Measurements from ENCODE around the gene PPP1R3E. TPM values are rescaled to one million over a fixed set of nuclear protein-coding genes. Genes with fewer than 3 reads are reported as not detected.

Gene PPP1R3E
- total and polyA plus RNA-seq, 2 of the 13 experiments (the other 11 are each of a cell fraction or from before 2014, with no cell fraction given) = 16.5 to 26.5 TPM

DNA sequence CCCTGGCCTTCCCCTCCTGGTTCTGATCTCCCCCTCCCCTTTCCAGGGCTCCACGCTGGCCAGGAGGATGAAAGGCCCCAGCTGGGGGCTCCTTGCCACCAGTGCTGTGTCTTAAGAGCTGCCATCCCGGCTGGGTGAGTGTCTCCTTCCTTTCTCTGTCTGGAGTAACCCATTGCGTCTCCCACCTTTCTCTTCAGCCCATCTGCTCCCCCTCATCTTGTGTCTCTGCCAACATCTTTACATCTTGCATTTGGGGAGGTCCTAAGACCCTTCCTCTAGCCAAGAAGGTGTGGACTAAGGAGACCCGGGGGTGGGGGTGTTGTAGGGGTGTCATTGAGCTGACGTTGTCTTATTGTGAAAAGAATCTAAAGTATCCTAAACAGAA, 4.5 kb upstream of the PPP1R3E start (continued):
- TF ChIP-seq, protein P1, sequence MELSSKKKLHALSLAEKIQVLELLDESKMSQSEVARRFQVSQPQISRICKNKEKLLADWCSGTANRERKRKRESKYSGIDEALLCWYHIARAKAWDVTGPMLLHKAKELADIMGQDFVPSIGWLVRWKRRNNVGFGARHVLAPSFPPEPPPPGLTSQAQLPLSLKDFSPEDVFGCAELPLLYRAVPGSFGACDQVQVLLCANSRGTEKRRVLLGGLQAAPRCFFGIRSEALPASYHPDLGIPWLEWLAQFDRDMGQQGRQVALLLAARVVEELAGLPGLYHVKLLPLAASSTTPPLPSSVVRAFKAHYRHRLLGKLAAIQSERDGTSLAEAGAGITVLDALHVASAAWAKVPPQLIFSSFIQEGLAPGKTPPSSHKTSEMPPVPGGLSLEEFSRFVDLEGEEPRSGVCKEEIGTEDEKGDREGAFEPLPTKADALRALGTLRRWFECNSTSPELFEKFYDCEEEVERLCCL (CRISPR knock-in tag; IDR thresholded peaks at IDR 0.05; ENCODE audit: borderline replicate concordance) = no peak
- TF ChIP-seq, protein P2, sequence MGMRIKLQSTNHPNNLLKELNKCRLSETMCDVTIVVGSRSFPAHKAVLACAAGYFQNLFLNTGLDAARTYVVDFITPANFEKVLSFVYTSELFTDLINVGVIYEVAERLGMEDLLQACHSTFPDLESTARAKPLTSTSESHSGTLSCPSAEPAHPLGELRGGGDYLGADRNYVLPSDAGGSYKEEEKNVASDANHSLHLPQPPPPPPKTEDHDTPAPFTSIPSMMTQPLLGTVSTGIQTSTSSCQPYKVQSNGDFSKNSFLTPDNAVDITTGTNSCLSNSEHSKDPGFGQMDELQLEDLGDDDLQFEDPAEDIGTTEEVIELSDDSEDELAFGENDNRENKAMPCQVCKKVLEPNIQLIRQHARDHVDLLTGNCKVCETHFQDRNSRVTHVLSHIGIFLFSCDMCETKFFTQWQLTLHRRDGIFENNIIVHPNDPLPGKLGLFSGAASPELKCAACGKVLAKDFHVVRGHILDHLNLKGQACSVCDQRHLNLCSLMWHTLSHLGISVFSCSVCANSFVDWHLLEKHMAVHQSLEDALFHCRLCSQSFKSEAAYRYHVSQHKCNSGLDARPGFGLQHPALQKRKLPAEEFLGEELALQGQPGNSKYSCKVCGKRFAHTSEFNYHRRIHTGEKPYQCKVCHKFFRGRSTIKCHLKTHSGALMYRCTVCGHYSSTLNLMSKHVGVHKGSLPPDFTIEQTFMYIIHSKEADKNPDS (CRISPR knock-in tag; IDR thresholded peaks at IDR 0.05) = no peak
- TF ChIP-seq FOXK2 (IDR thresholded peaks at IDR 0.05) (no peak), ZNF776 (CRISPR knock-in tag; IDR thresholded peaks at IDR 0.05) (no peak), ZBTB20 (CRISPR knock-in tag; IDR thresholded peaks at IDR 0.05; ENCODE audit: borderline replicate concordance, low read depth) (no peak), ZNF101 (CRISPR knock-in tag; IDR thresholded peaks at IDR 0.05; ENCODE audit: borderline replicate concordance, low read depth) (0 out of 2 replicates have a peak, but pooled peaks have one; percentile 0), NR2F2 (IDR thresholded peaks at IDR 0.05; ENCODE audit: borderline replicate concordance, low read depth) (no peak), RBFOX2 (IDR thresholded peaks at IDR 0.05; ENCODE audit: low read depth, low read length) (no peak), ZEB1 (IDR thresholded peaks at IDR 0.05; ENCODE audit: insufficient replicate concordance, low read depth) (no peak), SOX13 (IDR thresholded peaks at IDR 0.05) (no peak), SOX13 (CRISPR knock-in tag; conservative IDR thresholded peaks at IDR 0.05 in 1 of 2, IDR thresholded peaks at IDR 0.05 in 1 of 2) (no peak), ZNF556 (CRISPR knock-in tag; IDR thresholded peaks at IDR 0.05; ENCODE audit: borderline replicate concordance) (no peak), ZNF235 (CRISPR knock-in tag; IDR thresholded peaks at IDR 0.05; ENCODE audit: borderline replicate concordance) (no peak)
- TF ChIP-seq, protein P3, sequence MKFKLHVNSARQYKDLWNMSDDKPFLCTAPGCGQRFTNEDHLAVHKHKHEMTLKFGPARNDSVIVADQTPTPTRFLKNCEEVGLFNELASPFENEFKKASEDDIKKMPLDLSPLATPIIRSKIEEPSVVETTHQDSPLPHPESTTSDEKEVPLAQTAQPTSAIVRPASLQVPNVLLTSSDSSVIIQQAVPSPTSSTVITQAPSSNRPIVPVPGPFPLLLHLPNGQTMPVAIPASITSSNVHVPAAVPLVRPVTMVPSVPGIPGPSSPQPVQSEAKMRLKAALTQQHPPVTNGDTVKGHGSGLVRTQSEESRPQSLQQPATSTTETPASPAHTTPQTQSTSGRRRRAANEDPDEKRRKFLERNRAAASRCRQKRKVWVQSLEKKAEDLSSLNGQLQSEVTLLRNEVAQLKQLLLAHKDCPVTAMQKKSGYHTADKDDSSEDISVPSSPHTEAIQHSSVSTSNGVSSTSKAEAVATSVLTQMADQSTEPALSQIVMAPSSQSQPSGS (CRISPR knock-in tag; IDR thresholded peaks at IDR 0.05) = no peak
- TF ChIP-seq, protein P4, sequence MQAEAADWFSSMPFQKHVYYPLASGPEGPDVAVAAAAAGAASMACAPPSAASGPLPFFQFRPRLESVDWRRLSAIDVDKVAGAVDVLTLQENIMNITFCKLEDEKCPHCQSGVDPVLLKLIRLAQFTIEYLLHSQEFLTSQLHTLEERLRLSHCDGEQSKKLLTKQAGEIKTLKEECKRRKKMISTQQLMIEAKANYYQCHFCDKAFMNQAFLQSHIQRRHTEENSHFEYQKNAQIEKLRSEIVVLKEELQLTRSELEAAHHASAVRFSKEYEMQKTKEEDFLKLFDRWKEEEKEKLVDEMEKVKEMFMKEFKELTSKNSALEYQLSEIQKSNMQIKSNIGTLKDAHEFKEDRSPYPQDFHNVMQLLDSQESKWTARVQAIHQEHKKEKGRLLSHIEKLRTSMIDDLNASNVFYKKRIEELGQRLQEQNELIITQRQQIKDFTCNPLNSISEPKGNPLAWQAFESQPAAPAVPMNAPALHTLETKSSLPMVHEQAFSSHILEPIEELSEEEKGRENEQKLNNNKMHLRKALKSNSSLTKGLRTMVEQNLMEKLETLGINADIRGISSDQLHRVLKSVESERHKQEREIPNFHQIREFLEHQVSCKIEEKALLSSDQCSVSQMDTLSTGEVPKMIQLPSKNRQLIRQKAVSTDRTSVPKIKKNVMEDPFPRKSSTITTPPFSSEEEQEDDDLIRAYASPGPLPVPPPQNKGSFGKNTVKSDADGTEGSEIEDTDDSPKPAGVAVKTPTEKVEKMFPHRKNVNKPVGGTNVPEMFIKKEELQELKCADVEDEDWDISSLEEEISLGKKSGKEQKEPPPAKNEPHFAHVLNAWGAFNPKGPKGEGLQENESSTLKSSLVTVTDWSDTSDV (CRISPR knock-in tag; IDR thresholded peaks at IDR 0.05) = 0 out of 2 replicates have a peak, but pooled peaks have one; percentile 0
- TF ChIP-seq, protein P5, sequence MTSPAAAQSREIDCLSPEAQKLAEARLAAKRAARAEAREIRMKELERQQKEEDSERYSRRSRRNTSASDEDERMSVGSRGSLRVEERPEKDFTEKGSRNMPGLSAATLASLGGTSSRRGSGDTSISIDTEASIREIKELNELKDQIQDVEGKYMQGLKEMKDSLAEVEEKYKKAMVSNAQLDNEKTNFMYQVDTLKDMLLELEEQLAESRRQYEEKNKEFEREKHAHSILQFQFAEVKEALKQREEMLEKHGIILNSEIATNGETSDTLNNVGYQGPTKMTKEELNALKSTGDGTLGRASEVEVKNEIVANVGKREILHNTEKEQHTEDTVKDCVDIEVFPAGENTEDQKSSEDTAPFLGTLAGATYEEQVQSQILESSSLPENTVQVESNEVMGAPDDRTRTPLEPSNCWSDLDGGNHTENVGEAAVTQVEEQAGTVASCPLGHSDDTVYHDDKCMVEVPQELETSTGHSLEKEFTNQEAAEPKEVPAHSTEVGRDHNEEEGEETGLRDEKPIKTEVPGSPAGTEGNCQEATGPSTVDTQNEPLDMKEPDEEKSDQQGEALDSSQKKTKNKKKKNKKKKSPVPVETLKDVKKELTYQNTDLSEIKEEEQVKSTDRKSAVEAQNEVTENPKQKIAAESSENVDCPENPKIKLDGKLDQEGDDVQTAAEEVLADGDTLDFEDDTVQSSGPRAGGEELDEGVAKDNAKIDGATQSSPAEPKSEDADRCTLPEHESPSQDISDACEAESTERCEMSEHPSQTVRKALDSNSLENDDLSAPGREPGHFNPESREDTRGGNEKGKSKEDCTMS (CRISPR knock-in tag; conservative IDR thresholded peaks at IDR 0.05) = no peak
